Activated T-helper 1 cell treated with Interleukin-2 at 50 U/mL for 16 hours (primary cell): ENCODE measurements around the gene ARHGAP42.
"Not testable (repeated sequence)": the region's sequence is repeated elsewhere in the genome, so short reads cannot be mapped to it uniquely, and the experiment has no call there.

Experiments used
- DNase-seq: peaks from one replicate; pipeline ENCODE4 v3.0.0-alpha.2; 2020; ENCODE audit warnings: low read depth

Gene ARHGAP42

DNA sequence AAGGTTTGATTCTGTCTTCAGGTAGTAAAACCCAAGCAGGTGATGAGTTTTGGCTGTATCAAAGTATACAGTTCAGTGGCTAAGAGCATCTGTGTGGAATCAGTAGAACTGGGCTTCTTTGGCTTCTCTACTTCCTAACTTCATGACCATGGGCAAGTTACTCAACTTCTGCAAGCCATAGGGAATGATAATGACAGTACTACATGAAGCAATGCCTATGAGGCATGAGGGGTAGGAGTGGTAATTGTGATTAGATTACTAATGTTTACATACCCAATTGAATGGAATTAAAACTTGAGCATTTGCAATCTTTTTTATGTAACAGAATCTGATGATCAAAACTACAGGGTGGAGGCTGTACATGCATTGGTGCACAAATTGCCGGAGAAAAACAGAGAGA, 278.3 kb downstream of the ARHGAP42 start:
- DNase-seq: no peak

DNA sequence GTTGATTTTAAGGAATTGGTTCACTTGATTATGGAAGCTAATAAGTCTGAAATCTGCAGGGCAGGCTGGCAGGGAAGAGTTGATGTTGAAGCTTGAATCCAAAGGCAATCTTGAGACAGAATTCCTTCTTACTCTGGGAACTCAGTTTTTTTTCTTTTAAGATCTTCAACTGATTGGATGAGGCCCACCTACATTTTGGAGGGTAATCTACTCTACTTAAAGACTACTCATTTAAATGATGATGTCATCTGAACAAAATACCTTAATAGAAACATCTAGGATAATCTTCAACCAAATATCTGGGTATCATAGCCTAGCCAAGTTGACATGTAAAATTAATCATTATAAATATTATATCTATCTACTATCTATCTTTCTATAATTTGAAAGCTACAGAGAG, 279.3 kb downstream of the ARHGAP42 start:
- no peak for DNase-seq

DNA sequence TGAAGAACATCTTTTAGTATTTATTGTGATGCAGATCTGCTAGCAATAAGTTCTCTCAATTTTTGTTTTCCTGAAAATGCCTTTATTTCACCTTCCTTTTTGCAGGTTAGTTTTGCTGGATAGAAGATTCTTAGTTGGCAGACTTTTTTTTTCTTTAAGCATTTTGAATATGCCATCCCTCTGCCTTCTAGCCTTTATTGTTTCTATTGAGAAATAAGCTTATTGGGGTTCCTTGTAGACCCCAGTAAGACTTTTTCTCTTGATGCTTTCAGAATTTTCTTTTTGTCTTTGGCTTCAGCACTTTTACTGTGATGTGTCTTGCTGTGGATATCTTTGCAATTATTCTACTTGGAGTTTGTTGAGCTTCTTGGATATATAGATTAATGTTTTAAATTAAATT, 281.9 kb downstream of the ARHGAP42 start:
- DNase-seq: no peak

DNA sequence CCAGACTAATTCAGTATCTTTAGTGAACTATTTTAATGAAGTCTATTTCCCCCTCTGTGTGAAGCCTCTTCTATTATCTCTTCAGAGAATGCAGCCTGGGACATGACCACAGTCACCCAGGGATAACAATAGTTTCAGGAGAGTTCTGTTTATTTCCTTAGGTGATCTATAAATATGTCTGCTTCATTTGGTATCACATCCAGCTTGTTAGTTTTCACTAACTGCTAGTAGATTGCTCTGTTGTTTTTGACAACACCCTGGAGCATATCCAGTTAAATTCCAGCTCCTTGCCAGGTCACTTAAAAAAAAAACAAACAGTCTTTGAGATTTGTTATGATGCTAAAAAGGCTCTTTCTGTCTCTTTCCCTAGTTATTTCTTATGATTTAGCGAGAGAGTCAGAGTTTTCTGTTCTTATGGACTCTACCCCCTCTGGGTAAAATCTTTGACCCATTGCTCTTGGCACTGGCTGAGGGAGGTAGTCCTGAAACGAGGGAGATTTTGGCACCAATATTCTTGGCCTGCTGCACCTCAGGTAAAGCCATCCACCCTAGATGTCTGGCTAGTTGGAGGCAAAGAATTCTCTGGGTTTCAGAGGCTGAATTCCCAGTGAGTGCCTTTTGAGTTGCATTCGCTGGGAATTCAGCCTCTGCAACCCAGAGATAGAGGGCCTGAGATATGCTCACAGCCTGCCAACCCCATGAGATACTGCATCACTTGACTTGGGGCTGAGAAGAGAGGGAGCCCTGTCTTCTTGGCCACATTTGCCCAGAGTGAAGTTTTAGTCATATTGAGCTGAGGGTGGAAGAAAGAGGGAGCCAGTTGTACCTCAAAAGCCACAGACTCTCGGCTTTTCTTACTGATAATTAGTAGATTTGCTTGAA, 283.4 kb downstream of the ARHGAP42 start:
- DNase-seq: no peak

DNA sequence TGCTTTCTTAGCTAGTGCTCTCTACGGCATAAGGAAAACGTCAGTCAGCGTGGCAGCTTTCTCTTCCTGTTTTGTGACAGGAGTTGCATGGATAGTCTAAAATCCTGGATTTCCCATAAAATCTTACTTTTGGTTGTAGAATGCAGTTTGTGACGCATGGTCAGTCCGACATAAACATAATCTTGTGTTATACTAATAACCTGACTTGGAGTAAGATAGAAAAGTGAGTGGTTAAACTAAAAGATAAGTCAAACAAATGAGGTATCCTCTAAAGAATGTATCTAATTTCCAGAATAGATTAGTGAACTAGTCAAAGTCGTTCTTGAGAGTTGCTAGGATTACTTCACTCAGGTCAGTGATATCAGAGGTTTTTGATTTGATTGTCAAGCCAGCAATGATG, 285.0 kb downstream of the ARHGAP42 start:
- no peak for DNase-seq

DNA sequence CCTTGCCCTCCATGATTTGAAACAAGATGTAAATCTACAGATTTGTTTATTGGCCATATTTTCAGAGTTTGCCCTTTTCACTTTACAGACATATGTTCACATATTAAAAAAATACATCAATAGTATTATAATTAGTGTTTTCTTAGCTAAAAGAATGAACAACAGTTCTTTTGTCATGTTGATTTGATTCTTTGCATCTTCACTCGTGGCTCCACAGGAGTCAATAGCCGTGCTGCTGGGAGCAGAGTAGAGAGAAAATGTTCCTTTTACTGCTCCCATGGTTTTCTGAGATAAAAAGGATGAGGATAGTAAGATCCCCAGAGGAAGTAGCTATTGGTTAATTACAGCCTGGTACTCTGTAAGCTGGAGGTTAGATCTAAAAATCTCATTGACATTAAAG, 291.4 kb downstream of the ARHGAP42 start:
- DNase-seq: no peak

DNA sequence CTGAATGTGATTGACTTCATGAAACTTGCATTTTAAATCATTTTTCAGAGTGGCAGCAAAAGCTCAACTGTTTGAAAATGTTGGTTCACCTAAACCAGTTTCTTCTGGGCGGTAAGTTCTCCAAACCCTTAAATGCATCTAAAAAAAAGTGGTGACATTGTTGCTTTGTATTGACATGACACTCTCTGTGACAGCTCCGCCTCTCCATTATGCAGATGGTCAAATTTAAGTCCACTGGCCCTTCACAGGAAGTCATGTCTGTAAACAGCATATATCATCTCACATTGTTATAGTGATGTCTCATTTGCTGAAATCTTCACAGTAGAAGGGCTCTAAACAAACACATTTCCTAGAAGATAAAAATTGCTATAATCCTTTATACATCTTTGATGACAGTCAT, 291.9 kb downstream of the ARHGAP42 start:
- DNase-seq: no peak

DNA sequence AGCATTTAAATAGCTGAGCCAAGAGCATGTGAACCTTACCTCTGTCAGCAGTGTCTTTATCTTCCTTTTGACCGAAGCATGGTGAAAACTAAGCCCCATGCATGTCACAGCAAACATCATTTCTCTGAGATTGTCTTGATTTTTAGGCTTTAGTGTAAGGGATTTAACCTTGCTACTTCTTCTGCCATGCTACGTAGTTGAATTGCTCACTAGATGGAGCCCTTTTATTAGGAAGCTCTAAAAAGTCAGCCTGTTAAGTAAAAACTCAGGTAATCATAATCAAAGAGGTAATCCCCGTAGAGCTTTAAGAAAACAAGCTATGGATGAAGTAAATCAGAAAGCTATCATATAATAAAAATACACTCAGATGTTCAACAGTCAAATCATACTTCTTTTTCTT, 293.1 kb downstream of the ARHGAP42 start:
- no peak for DNase-seq

DNA sequence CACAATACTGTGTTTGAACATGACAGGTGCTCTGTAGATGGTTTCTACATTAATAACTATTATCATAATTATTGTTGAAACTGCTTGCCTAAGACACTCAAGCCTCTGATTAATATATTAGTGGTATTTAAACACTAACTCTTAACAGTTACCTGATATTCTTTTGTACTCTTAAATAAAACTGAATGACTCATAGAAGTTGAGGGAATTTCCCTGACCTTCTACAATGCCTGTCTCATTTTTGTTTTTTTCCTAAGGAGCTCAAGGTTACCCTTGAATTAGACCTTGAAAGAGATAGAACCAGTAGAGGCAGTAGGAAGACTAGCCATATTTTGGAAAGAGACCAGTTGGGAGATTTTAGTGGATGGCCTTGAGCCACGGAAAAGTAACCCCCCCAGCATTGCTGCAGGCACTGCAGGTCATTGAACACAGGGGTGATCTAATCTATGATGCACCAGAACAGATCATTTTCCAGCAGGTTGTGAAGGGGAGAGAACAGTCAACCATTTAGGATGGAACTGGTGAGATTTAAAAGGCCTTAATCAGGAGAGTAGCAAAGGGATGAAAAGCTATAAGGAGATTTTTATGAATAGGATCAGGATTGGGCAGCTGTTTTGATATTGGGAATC, 294.2 kb downstream of the ARHGAP42 start:
- DNase-seq: no peak

DNA sequence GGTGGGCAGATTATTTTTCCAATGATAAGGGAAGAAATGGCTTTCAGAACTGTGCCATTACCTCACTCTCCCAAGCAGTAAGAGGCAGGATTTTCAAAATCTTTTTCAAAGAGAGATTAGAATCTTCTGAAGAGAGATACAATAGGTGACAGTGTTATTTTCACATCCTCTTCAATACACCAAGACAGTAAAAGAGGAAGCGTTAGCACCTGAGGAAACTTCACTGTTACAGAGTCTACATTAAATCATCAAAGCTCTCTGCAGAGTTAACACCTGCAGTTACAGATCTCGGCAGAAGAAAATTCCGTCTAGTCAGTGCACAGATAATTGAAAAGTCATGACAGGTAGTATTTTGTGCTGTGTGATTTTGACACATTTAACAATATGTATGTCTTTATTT, 297.6 kb downstream of the ARHGAP42 start:
- DNase-seq: no peak

DNA sequence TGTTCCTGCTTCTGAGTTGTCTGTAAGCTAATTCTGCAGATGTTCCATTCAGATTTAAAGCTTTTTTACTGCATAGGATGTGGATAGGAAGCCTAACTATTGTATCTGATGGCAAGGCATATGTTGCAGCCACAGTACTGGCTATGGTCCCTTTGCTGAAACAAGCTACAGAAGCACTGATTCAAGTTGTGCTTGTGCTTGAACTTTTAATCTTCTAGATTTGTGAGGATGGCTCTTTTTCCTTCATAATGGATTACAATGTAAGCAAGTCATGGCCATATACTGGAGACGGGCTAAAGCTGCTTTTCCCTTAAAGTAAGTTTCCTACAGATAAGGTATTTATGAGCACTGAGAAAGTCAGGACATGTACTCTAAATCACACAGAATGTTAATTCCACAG, 303.8 kb downstream of the ARHGAP42 start:
- no peak for DNase-seq

DNA sequence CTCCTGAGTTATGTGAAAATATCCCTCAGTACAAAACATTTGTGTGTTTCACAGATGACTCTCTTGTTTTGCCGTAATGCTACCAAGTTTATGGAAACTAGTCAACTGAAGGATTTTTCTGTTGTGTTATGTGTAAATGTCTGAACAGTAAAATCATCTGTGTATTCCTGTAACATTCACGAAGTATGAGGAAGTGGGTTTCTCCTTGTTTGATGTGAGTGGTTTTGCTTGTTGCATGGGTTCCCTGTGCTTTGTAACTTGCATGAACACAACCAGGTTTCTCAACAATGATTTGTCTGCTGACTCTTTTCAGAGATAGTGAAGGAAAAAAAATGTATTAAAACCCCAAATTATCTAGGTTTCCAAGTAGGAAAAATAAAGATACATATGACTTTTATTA, 304.5 kb downstream of the ARHGAP42 start:
- no peak for DNase-seq

DNA sequence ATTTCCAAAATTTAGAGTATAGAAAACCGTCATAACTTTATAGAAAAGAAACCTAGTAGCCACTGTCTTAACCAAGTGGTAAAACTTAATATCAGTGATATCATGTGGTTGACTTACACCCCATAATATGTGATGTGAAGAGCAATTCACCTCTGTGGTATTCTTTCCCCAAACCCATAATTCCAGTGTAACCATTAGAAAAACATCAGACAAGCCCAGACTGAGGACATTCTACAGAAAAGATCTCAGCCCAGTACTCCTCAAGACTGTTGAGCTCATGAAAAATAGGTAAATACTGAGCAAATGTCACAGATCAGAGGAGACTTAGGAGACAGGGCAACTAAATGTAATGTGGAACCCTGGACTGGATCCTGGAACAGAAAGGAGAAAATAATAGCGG, 307.9 kb downstream of the ARHGAP42 start:
- no peak for DNase-seq

DNA sequence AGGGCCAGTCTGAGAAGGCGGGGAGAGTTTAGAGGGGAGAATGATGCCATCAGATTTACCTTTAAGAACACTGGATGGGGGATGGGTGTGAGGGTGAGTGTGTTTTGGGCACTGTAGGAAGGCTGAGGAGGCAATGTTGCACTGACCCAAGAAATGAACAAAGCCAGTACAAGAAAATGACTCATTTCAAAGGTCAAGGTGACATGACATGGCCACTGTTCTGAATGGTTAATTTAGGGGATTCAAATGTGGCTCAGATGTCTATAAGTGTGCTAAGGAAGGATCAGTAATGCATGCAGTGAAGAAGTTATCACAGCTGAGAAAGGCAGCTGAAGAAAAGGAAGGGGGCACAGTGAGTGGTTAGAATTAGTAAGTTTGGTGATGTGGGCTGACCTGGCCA, 312.7 kb downstream of the ARHGAP42 start:
- DNase-seq: no peak

DNA sequence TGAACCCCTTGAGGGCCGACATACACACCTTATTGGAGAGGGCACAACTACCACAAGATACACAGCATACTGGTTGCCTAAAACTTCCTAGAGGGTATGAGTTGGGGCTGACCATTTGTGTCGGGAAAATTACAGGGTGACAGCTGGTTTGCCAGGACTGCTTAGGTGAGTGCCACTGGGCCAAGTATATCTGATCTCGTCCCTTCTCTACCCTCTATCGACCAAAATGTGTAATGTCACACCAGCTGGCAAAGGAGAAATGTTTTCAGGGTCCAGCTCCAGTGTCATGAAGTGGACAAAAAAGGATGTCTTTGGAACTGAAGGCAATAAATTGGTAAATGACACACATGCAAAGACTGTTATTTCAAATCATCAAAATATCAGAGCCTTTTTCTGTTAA, 316.4 kb downstream of the ARHGAP42 start:
- DNase-seq: no peak

DNA sequence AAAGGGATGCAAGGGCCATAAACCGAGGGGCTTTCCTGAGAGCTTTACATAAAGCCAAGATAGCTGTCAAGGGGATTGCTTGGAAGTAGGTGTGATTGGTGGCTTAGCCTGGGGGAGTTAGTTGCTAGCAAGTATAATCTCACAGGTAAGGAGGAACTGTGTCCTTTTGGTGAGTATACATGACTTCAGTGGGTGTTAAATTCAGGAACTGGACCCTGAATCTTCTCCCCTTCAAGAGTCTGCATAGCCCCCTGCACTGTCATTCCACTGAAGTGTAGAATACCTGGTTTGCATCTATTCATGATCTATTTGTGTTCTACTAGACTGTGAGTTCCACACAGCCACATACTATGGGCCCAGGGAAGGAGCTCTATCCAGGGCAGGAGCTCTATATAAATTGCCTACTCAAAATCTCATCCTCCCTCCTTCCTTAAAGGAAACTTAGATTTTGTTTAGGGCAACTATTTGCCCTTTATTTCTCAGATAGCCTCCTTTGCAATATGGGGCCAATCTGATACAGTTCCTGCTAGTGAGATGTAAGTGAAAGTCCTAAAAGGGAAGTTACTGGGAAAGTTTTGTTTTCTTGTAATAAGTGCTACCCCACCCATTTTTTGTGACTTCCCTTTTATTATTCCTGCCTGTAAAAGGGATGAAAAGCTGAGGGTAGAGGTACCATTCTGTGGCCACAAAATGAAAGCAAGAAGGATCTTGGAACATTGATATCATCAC, 322.0 kb downstream of the ARHGAP42 start:
- DNase-seq: no peak

DNA sequence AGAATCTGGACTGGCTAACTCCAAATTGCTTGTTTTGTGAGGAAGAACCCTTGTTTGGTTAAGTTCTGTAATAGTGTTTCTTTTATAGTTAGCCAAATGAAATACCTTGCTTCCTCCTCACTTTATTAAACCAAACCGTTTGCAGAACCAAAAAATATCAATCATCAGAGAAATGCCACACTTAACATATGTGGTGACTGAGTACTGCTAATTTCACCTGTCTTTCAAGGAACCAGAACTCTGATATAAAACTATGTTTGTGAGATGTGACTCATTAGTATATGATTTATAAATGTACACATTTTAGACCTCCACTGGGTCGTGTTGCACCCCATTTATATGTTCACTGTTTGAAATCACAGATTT, 322.6 kb downstream of the ARHGAP42 start:
- DNase-seq: no peak

DNA sequence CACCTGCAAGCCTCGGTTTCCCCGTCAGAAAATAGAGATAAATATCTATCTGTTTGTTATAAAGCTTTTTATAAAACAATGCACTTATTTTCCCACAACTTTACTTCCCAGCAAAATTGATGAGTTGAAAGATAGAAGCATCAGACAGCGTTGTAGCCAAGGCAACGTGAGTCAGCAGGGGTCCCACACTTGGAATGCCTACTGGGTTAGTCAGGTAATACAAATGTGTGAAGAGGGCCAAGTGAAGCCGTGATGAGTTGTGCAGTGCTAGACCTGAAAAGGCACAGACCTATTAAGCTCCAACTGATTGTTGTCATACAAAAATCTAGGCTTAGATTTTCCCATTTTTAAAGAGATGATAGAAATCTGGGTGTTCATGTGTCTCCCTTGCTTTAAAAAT, 323.8 kb downstream of the ARHGAP42 start:
- DNase-seq: no peak

DNA sequence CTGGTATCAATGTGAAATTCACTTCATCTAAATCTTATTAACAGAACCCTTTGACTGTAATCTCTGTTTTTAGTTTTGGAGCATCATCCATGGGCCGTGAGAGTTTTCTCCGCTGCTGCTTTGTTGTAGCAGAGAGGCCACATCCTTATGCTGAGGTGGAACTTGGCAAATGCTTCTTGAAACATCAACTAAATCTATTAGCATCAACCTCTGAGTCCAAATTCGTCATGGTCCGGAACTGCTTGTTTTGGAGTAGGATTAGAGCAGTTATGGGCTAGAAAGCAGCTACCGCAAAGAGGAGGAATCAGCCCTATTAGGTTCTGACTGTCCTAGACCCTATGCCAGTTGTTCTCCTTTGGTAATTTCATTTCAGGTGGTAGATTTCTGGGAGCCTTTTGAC, 324.8 kb downstream of the ARHGAP42 start:
- DNase-seq: no peak

DNA sequence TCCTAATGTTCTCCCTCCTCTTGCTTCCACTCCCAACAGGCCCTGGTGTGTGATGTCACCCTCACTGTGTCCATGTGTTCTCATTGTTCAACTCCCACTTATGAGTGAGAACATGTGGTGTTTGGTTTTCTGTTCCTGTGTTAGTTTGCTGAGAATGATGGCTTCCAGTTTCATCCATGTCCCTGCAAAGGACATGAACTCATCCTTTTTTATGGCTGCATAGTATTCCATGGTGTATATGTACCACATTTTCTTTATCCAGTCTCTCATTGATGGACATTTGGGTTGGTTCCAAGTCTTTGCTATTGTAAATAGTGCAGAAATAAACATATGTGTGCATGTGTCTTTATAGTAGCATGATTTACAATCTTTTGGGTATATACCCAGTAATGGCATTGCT, 326.6 kb downstream of the ARHGAP42 start:
- DNase-seq: not testable (repeated sequence)

DNA sequence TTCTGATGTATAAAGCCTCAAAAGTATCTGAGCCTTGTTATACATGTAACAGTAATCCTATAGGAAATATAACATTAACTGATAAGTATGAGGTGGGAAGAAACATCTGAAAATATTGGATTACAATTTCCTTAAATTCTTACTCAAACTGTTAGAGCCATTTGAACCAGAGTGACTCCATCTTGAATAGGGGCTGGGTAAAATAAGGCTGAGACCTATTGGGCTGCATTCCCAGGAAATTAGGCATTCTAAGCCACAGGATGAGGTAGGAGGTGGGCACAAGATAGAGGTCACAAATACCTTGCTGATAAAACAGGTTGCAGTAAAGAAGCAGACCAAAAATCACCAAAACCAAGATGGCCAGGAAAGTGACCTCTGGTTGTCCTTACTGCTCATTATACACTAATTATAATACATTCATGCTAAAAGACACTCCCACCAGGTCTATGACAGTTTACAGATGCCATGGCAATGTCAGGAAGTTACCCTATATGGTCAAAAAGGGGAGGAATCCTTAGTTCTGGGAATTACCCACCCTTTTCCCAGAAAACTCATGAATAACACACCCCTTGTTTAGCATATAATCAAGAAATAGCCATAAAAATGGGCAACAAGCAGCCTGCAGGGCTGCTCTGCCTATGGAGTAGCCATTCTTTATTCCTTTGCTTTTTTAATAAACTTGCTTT, 327.7 kb downstream of the ARHGAP42 start:
- no peak for DNase-seq

DNA sequence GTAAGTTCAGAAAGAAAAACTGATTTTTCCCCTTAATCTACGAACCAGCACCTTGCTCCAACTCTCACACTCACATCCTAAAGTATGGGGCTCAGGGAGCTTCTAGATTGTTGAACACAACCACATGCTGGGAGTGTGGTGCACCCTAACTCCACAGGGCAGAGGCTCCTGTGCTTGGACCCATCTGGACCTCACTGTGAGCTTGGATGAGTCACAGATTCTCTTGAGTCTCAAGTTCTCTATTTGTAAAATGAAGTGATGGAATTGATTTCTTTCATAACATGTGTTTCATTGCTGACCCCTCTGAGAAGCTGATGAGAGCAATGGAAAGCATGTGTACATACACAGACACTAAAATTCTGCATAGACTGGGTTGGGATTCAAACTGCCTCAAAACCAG, 332.8 kb downstream of the ARHGAP42 start:
- DNase-seq: no peak

DNA sequence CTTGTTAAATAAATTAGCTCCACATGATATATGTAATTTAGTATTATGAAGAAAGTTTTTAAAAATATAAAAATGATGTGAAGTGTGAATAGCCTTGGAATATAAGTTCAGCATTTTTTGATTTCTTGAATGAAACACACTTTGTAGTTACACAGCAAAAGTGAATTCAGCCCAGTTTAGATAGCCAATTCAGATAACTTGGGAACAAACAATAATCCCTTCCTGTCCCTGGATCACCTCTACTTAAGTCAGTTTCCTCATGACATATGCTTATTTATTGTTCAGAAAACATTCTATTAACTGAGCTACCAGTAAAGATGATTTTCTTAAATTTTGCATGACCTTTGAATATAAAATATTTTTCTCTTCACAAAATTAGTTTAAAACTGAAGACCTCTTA, 335.2 kb downstream of the ARHGAP42 start:
- DNase-seq: no peak
